ENCODE data around the gene DLD. TPM values are rescaled to one million over a fixed set of nuclear protein-coding genes. Genes with fewer than 3 reads are reported as not detected.

The DLD gene
- total and polyA plus RNA-seq, 2 experiments from 2014 or later = 38.1 to 76.2 TPM

GRCh38 chr7:107966711-107967110 lies 75.7 kb downstream of the DLD start (continued):
- no peak for TF ChIP-seq CTCF (conservative IDR thresholded peaks at IDR 0.05; ENCODE audit: low read depth in 2 of 2)
- no peak for TF ChIP-seq ZNF114 (CRISPR knock-in tag; IDR thresholded peaks at IDR 0.05)
- TF ChIP-seq NANOG (IDR thresholded peaks at IDR 0.05; ENCODE audit: borderline replicate concordance) = no peak
- no peak for TF ChIP-seq REST (IDR thresholded peaks at IDR 0.05; ENCODE audit: unreplicated experiment)
- TF ChIP-seq POLR2AphosphoS5 (IDR thresholded peaks at IDR 0.05; ENCODE audit: low read depth) = no peak

GRCh38 chr7:107967420-107967819 lies 76.4 kb downstream of the DLD start:
- Histone ChIP-seq H3K4me2 (no peak overlapping the region), H4K20me1 (replicated peaks; ENCODE audit: insufficient read depth) (no peaks in the 10 kb centered on the region; the same call in 1 of the 2 replicates)
- H3K9me3 Mint-ChIP-seq = no peaks in the 10 kb centered on the region
- TF ChIP-seq STAT1 (IDR thresholded peaks at IDR 0.05; ENCODE audit: unreplicated experiment) (no peak), NANOG (IDR thresholded peaks at IDR 0.05; ENCODE audit: borderline replicate concordance) (no peak), JUNB (IDR thresholded peaks at IDR 0.05; ENCODE audit: unreplicated experiment) (no peak), REST (IDR thresholded peaks at IDR 0.05; ENCODE audit: unreplicated experiment) (no peak), EZH2 (IDR thresholded peaks at IDR 0.05; ENCODE audit: low read depth, unreplicated experiment) (no peak), EZH2phosphoT487 (IDR thresholded peaks at IDR 0.05; ENCODE audit: unreplicated experiment) (no peak), ZNF462 (CRISPR knock-in tag; IDR thresholded peaks at IDR 0.05) (no peak)

More at GRCh38 chr7:107967420-107967819, 76.4 kb downstream of the DLD start:
- Histone ChIP-seq H3K27ac (ENCODE audit: low read depth) (no peak overlapping the region), H3K79me2 (replicated peaks; ENCODE audit: insufficient read depth) (no peaks in the 10 kb centered on the region), H2AFZ (no peak overlapping the region), H3K27me3 (ENCODE audit: insufficient read depth) (no peaks in the 10 kb centered on the region), H3K9me2 (ENCODE audit: insufficient read depth) (no peaks in the 10 kb centered on the region), H3K4me1 (ENCODE audit: insufficient read depth) (peaks cover 9% of the 10 kb centered on the region), H3F3A (replicated peaks; ENCODE audit: low read depth) (no peaks in the 10 kb centered on the region), H3K4me3 (no peak overlapping the region), H3K36me3 (ENCODE audit: insufficient read depth) (peaks cover 16% of the 10 kb centered on the region)
- Mint-ChIP-seq H3K4me1 (peaks cover 6% of the 10 kb centered on the region; the same call in 2 of the 3 replicates), H3K36me3 (ENCODE audit: low read depth) (peaks cover 5% of the 10 kb centered on the region; the same call in 2 of the 3 replicates), H3K4me3 (no peak overlapping the region), H3K27ac (no peak overlapping the region), H3K27me3 (ENCODE audit: insufficient read depth, low read depth, poor library complexity) (no peaks in the 10 kb centered on the region)
- DNase-seq (ENCODE audit: low spot score) = no peak
- no peak for ATAC-seq

All from GM23338 (cell line).